HG03571 (cell line): ENCODE measurements around the gene MACROD2.

Experiments used
- ATAC-seq: cut with Tn5 transposase; IDR thresholded peaks from one replicate; pipeline ENCODE4 v1.9.1; 2021; ENCODE audit not compliant: unreplicated experiment

The MACROD2 gene

DNA sequence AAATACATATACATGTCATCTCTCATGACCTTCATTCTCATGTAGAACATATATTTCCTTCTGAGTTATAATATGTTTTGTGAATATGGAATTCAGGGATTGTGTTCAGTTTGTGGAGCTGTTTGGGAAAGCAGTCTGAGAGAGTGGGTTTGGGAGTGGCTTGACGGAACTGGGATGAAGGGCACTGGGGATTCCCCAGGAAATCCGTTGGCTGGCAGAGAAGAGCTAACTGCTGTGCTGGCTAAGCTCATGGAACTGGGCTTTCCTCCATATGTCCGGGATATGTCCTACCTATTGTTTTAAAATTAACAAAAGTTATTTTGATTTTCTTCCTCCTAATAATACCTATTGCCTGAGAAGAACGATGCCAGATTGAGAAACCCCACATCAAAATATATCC is 701.6 kb downstream of the MACROD2 start:
- no peak for ATAC-seq

GRCh38 chr20:14698125-14698524 is 702.8 kb downstream of the MACROD2 start:
- ATAC-seq = no peak

- ATAC-seq = no peak
Observed at GRCh38 chr20:14698605-14699373, 703.5 kb downstream of the MACROD2 start.

GRCh38 chr20:14700639-14700960 is 705.3 kb downstream of the MACROD2 start:
- peak; percentile 41 for ATAC-seq

DNA sequence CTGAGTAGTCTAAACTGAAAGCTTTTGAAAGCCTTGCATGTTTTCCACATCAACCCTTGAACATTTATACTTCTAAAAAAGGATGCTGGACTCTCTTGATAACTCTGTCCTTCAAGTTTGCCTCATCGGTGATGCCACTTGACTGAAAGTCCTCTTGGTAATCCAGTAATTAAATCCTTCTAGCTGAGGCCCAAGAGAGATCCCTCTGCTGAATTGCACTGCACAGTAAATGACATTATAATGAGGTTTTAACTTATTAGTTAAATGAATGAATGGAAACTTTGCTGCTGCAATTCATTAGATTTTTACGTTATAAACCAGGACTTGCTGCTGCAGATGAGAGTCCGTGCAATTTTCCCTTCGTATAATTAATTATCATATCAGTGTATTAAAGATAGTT is 706.0 kb downstream of the MACROD2 start:
- ATAC-seq = no peak

GRCh38 chr20:14706555-14706954 is 711.2 kb downstream of the MACROD2 start:
- no peak for ATAC-seq

- ATAC-seq = no peak
Observed at GRCh38 chr20:14707026-14707680, 711.8 kb downstream of the MACROD2 start.

DNA sequence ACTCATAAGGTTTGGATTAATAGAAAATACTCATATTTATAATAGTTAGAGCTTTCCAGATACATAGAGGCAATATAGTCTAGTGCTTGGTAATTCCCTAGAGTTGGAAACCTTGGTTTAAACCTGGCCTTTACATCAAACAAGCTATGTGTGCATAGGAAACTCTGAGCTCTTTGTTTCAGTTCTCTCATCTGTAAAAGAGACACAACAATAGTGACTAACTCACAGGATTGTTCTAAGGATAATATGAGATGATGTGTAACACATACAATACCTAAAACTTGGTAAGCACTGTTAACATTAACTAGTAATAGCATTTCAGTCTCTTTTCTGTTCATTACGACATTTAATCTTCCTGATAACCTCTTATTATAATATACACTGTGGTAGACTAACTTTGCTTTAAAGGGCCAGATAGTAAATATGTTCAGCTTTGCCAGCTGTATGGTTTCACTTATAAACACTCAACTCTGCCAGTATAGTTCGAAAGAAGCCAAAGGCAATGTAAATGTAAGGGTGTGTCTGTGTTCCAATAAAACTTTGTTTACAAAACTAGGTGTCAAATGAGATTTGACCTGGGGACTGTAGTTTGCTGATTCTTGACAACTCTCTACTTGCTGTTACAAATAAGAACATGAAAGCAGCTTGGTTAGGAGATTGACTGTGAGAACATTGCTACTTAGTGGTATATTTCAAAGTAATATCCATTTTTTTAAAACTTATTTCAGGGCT is 712.7 kb downstream of the MACROD2 start:
- no peak for ATAC-seq

GRCh38 chr20:14709439-14709838 is 714.1 kb downstream of the MACROD2 start:
- ATAC-seq = no peak

DNA sequence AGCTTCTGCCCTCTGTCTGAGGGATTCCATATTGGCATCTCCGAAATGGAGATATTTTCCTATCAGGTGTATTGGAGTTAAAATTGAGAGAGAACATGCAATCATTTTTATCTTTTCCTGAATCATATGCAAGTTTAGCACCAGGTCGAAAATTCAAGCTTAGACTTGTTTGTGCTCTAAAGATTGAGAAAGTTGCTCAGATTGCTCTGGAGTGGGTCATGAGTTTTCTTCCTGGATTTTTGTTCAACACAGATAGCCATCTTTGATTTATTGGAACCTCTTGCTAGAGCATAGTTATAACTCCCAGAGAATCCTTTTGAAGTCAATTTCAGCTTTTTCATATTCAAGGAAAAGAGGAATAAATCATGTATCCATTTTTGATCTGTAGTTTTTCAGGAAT is 715.6 kb downstream of the MACROD2 start:
- no peak for ATAC-seq

DNA sequence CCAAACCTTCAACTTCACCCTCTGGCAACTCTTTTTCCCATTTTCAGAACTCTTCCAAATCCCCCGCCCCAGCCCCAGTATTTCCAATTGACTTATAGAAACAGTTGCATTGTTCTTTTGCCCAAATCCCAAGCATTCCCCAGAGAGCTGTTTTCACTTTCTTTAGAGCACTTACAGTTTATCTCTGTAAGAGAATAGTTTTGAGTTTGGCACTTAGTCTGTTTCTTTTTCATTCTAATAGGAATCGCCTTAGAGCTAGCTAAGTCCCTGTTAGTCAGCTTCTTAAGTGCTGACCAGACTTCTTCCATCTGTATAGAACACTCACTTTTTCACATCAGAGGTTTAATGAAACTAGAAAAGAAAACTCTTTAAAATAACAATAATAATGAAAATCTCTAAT is 716.3 kb downstream of the MACROD2 start:
- no peak for ATAC-seq

GRCh38 chr20:14712302-14712739 is 717.0 kb downstream of the MACROD2 start:
- ATAC-seq = no peak

DNA sequence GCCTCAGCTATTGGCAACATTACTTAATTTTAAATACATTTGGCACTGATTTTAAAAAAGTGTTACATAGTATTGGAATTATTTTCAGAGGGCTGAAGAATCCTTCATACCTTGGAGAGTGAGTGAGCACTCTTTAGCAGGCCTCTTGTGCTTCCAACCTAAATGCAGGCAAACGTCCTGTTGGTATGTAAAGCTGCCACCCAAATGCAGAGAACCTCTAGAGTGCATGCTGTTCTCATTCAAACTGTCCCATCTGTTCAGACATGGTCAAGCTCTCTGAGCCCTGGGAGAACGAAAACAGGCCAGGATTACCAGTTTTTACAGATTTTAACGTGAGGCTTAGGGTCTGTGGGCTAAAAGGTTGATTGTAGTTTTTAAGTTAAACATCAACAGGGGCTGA is 720.1 kb downstream of the MACROD2 start:
- no peak for ATAC-seq

DNA sequence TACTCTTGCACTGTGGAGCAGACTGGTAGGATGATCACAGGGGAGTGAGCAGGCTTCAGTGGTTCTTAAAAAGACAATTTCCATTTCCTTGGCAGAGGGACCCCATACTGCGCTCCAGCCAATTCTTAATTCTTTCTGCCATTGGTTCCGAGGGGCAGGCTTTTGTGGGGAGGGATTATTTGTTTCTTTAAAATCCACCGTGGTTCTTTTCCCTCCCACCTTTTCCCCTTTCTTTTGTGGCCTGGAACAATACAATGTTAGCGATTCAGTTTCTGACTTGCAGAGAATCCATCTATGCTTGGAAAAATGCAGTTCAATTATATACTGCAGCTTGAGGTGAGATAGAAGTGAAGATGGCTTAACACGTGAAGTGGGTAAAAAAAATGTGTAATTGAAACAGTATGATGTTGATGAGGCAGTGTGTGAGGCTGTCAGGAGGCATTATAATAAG is 721.1 kb downstream of the MACROD2 start:
- no peak for ATAC-seq

- peak; percentile 84 for ATAC-seq
Observed at GRCh38 chr20:14717134-14717999, 722.1 kb downstream of the MACROD2 start.

- no peak for ATAC-seq
Observed at GRCh38 chr20:14720251-14720650, 724.9 kb downstream of the MACROD2 start.

DNA sequence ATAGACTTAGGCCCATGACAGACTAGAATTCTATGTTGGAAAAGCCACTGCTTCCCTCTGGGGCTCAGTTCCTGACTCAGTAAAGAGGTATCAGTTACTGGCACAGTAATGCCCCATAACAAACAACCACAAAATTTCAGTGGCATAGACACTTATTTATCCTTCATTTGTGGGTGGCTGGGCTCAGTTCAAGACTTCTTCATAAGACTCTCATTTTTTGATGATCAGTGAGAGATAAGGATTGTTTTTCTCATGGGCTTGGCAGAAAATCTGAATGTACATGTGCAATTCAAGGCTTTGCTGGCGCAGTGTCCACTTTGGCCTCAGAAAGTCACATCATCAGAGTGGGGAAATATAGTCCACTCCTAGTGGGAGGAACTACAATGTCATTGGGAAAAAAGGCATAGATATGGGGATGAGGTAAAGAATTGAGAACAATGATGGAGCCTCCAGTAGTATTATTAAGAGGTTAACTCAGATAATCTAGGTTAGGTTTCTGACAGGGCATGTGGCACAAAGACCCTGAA is 726.7 kb downstream of the MACROD2 start:
- ATAC-seq = no peak

DNA sequence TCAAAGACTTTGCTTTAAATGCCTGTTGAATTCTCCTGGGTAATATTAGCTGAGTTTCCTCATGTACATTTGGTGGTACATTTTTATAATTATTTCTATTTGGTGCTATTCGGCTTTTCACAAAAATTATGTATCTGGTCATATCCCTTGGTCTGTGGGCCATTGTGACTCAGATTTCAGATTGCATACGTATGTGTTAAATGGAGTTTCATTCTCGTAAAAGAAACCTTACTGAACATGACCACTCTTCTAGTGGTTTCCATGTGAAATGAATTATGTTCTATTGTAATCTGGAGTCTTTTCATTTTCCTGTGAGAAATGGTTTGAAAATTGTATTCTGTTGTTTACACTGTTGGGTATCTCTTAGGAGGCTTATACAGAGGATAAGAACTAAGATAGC is 728.3 kb downstream of the MACROD2 start:
- no peak for ATAC-seq

DNA sequence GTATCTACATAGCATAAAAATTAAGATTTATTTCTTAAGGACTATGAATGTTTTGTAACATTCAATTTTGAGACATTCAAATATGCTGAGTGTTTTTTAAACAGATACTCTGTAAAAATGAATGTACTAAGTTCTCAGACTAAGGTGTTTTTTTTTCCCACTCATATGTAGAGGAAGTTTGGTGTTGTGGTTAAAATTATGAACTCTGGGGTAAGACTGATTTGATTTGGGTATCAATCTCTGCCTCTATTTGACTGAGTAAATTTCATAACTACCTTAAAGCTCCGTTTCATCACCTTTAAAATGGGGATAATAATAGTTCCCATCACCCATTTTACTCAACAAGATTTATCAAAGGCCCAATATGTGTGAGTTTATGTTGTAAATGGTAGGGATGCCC is 728.7 kb downstream of the MACROD2 start:
- ATAC-seq = no peak

- no peak for ATAC-seq
Observed at GRCh38 chr20:14724468-14724867, 729.2 kb downstream of the MACROD2 start.

- ATAC-seq = no peak
Observed at GRCh38 chr20:14726591-14726990, 731.3 kb downstream of the MACROD2 start.
